Hepatocyte (in vitro differentiated cells): ENCODE data around the gene ATP8A2.

Experiments
- EZH2 ChIP-seq: fragments of 200-600 bp; sonication (generic); IDR thresholded peaks from 2 replicates; pipeline ENCODE4 v1.6.1; 2016; ENCODE audit warnings: antibody characterized with exemption, mild to moderate bottlenecking, borderline replicate concordance
- EZH2phosphoT487 ChIP-seq: fragments of 200-600 bp; sonication (generic); IDR thresholded peaks from one replicate; pipeline ENCODE4 v1.6.1; 2018; ENCODE audit warnings: antibody characterized with exemption, mild to moderate bottlenecking, low read depth, moderate library complexity; ENCODE audit not compliant: unreplicated experiment, severe bottlenecking
- TF ChIP-seq, protein P1 (sequence below): fragments of 200-600 bp; sonication (generic); IDR thresholded peaks from 2 replicates; pipeline ENCODE4 v1.5.1; 2016; ENCODE audit warnings: antibody characterized with exemption, mild to moderate bottlenecking; ENCODE audit not compliant: poor library complexity

- TF ChIP-seq, protein P1, sequence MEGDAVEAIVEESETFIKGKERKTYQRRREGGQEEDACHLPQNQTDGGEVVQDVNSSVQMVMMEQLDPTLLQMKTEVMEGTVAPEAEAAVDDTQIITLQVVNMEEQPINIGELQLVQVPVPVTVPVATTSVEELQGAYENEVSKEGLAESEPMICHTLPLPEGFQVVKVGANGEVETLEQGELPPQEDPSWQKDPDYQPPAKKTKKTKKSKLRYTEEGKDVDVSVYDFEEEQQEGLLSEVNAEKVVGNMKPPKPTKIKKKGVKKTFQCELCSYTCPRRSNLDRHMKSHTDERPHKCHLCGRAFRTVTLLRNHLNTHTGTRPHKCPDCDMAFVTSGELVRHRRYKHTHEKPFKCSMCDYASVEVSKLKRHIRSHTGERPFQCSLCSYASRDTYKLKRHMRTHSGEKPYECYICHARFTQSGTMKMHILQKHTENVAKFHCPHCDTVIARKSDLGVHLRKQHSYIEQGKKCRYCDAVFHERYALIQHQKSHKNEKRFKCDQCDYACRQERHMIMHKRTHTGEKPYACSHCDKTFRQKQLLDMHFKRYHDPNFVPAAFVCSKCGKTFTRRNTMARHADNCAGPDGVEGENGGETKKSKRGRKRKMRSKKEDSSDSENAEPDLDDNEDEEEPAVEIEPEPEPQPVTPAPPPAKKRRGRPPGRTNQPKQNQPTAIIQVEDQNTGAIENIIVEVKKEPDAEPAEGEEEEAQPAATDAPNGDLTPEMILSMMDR: no peak
- TF ChIP-seq EZH2phosphoT487 (no peak), EZH2 (no peak)
Observed at GRCh38 chr13:25371875-25372283, at the start of gene ATP8A2.
